Measurements from ENCODE around the gene PTPRQ. TPM values are rescaled to one million over a fixed set of nuclear protein-coding genes. Genes with fewer than 3 reads are reported as not detected.

The PTPRQ gene
- total RNA-seq, 2 donors from 2014 or later: 11.9 to 17.6 TPM

DNA sequence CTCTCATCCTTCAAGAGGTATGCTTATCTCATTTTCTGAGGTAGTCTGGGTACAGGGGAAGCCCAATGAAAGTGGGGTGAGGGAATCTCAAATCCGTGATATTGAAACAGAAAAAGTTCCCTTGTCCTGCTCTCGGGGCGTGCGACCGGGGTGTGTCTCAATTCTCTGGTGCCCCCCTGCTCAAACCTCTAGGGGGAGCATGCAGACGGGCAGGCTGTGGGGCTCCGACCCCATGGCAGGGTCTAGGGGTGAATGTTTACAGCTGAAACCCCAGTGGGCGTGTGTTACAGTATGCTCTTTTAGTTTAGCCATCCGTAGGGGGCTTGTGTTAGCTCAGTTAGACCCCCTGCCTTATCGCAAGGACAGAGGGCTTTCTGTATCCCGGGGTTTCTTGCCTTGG is 68.7 kb downstream of the PTPRQ start:
- TF ChIP-seq, protein P1, sequence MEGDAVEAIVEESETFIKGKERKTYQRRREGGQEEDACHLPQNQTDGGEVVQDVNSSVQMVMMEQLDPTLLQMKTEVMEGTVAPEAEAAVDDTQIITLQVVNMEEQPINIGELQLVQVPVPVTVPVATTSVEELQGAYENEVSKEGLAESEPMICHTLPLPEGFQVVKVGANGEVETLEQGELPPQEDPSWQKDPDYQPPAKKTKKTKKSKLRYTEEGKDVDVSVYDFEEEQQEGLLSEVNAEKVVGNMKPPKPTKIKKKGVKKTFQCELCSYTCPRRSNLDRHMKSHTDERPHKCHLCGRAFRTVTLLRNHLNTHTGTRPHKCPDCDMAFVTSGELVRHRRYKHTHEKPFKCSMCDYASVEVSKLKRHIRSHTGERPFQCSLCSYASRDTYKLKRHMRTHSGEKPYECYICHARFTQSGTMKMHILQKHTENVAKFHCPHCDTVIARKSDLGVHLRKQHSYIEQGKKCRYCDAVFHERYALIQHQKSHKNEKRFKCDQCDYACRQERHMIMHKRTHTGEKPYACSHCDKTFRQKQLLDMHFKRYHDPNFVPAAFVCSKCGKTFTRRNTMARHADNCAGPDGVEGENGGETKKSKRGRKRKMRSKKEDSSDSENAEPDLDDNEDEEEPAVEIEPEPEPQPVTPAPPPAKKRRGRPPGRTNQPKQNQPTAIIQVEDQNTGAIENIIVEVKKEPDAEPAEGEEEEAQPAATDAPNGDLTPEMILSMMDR (IDR thresholded peaks at IDR 0.05): no peak
- H3K4me1 ChIP-seq: no peaks in the 10 kb centered on the region
- H3K27me3 ChIP-seq: no peaks in the 10 kb centered on the region
- H3K9me3 ChIP-seq: no peaks in the 10 kb centered on the region
- no peak overlapping the region for H3K27ac ChIP-seq
- H3K36me3 ChIP-seq: no peaks in the 10 kb centered on the region
- H3K4me3 ChIP-seq: no peak overlapping the region
- no peak for DNase-seq (ENCODE audit: low spot score)

DNA sequence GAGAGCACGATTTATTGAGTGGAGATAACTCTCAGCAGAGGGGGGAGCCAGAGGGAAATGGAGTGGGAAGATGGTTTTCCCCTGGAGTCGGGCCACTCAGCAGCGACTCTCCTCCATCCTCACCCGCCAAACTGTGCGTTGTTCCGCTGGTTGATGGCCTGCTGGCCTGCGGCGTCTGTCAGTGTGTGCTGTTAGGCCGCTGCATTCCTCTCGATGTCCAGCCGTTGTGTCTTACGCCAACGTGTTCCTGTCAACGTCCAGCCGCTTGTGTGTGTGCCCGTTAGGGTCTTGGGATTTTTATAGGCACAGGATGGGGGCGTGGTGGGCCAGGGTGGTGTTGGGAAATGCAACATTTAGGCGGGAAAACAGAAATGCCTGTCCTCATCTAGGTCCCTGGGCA is 69.2 kb downstream of the PTPRQ start:
- DNase-seq (ENCODE audit: low spot score): no peak
- Histone ChIP-seq H3K27me3 (no peaks in the 10 kb centered on the region), H3K4me1 (no peaks in the 10 kb centered on the region), H3K9me3 (no peaks in the 10 kb centered on the region), H3K27ac (no peak overlapping the region), H3K36me3 (no peaks in the 10 kb centered on the region), H3K4me3 (no peak overlapping the region)
- TF ChIP-seq, protein P1 (IDR thresholded peaks at IDR 0.05): no peak

DNA sequence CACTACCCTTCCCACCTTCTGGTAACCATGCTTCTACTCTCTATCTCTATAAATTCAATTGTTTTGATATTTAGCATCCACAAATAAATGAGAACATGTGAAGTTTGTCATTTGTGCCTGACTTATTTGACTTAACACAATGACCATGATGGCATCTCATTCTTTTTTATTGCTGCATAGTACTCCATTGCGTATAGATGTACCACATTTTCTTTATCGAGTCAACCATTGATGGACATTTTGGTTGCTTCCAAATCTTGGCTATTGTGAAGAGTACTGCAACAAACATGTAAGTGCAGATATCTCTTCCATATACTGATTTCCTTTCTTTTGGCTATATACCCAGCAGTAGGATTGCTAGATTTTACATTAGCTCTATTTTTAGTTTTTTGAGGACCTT is 73.6 kb downstream of the PTPRQ start:
- H3K4me3 ChIP-seq: no peak overlapping the region
- no peaks in the 10 kb centered on the region for H3K4me1 ChIP-seq
- no peaks in the 10 kb centered on the region for H3K9me3 ChIP-seq
- no peak overlapping the region for H3K27ac ChIP-seq
- TF ChIP-seq, protein P1 (IDR thresholded peaks at IDR 0.05): no peak
- no peak for DNase-seq (ENCODE audit: low spot score)
- H3K36me3 ChIP-seq: no peaks in the 10 kb centered on the region
- H3K27me3 ChIP-seq: no peaks in the 10 kb centered on the region

DNA sequence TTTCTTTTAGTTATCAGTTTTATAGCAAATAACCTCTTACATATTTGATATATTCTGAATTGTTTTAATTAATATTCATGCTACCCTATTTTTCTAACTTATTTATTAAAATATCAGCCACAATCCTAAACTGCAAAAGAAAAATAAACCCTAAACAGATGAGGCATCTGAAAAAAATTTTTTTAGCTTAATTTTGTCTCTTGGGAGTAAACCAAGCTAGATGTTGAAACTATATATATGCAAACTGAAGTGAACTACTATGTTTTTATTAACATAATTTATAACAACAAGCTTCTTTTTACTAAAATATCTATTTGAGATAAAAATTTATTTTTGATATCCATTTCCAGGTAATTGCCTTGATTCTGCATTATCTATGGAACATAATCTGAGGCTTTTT is 87.6 kb downstream of the PTPRQ start:
- no peaks in the 10 kb centered on the region for H3K36me3 ChIP-seq

DNA sequence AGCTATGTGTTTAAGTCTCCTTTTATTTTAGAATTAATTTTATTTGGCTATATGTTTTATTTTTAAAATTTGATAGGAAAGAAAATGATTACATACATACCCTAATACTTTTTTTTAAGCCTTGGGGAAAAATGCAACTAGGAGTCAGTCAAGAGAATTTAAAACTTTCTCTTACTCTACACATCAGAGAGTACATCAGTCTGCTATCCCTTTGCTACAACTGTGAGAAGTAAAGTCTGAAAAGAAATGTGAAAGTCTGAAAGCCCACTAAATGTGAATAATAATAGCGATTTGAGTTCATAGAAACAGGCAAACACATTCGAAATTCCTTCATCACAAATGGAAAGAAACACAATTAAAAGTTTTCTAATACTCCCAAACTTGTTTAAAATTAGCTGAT is 95.0 kb downstream of the PTPRQ start:
- no peaks in the 10 kb centered on the region for H3K27me3 ChIP-seq
- DNase-seq (ENCODE audit: low spot score): no peak
- no peak overlapping the region for H3K4me3 ChIP-seq
- no peaks in the 10 kb centered on the region for H3K36me3 ChIP-seq
- H3K4me1 ChIP-seq: no peaks in the 10 kb centered on the region
- H3K9me3 ChIP-seq: no peaks in the 10 kb centered on the region
- no peak overlapping the region for H3K27ac ChIP-seq
- TF ChIP-seq, protein P1 (IDR thresholded peaks at IDR 0.05): no peak

More for the DNA sequence above, 87.6 kb downstream of the PTPRQ start:
- no peaks in the 10 kb centered on the region for H3K9me3 ChIP-seq
- no peak overlapping the region for H3K27ac ChIP-seq
- H3K27me3 ChIP-seq: no peaks in the 10 kb centered on the region
- H3K4me1 ChIP-seq: no peaks in the 10 kb centered on the region
- TF ChIP-seq, protein P1 (IDR thresholded peaks at IDR 0.05): no peak
- no peak overlapping the region for H3K4me3 ChIP-seq
- no peak for DNase-seq (ENCODE audit: low spot score)

DNA sequence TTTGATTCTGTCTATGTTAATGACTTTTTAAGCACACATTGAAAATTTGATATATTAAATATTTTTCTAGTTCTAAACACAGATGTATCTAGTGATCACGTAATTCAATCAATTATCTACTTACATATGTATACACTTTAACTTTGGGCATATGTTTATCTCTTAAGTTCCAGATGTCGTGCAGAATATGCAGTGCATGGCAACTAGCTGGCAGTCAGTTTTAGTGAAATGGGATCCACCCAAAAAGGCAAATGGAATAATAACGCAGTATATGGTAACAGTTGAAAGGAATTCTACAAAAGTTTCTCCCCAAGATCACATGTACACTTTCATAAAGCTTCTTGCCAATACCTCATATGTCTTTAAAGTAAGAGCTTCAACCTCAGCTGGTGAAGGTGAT is 105.3 kb downstream of the PTPRQ start:
- Histone ChIP-seq H3K4me1 (no peaks in the 10 kb centered on the region), H3K36me3 (no peaks in the 10 kb centered on the region), H3K4me3 (no peak overlapping the region), H3K27ac (no peak overlapping the region), H3K9me3 (no peaks in the 10 kb centered on the region), H3K27me3 (no peaks in the 10 kb centered on the region)
- TF ChIP-seq, protein P1 (IDR thresholded peaks at IDR 0.05): no peak
- DNase-seq (ENCODE audit: low spot score): no peak
